ENCODE results near the gene TMEM250. TPM values are rescaled to one million over a fixed set of nuclear protein-coding genes. Genes with fewer than 3 reads are reported as not detected.

Gene TMEM250
- total RNA-seq, 1 experiment from 2014 or later = 37.5 TPM

- ATAC-seq (peak; percentile 66), DNase-seq (ENCODE audit: low read depth, low spot score) (peak; percentile 32)
- H3K9ac ChIP-seq (ENCODE audit: low read length) = peak overlapping the region; percentile 84
- intact Hi-C loops (cut with micrococcal nuclease) = no loop called here
- RAD21 ChIA-PET (ENCODE audit: low non-redundant PET in 1 of 2, low total read pairs in 2 of 2, uncharacterized antibody in 2 of 2, unreplicated experiment in 2 of 2) = interaction anchor here in 1 of 2 experiments (0.6 to 1.5 kb wide), 2 partner anchors 24 to 187 kb away, joined by 4 to 6 read pairs; partner anchors contain the start of gene CAMSAP1
- TF ChIP-seq CBX3 (IDR thresholded peaks at IDR 0.05; ENCODE audit: low read depth) (no peak), ZFX (IDR thresholded peaks at IDR 0.05) (peak; percentile 88), TCF7L2 (IDR thresholded peaks at IDR 0.05; ENCODE audit: borderline replicate concordance, extremely low read depth, insufficient read depth, insufficient read length) (no peak), POLR2AphosphoS5 (IDR thresholded peaks at IDR 0.05; ENCODE audit: low read depth, low read length) (peak; percentile 40; the same call in 1 of the 2 replicates), EZH2 (IDR thresholded peaks at IDR 0.05) (no peak)
- TF ChIP-seq, protein P1, sequence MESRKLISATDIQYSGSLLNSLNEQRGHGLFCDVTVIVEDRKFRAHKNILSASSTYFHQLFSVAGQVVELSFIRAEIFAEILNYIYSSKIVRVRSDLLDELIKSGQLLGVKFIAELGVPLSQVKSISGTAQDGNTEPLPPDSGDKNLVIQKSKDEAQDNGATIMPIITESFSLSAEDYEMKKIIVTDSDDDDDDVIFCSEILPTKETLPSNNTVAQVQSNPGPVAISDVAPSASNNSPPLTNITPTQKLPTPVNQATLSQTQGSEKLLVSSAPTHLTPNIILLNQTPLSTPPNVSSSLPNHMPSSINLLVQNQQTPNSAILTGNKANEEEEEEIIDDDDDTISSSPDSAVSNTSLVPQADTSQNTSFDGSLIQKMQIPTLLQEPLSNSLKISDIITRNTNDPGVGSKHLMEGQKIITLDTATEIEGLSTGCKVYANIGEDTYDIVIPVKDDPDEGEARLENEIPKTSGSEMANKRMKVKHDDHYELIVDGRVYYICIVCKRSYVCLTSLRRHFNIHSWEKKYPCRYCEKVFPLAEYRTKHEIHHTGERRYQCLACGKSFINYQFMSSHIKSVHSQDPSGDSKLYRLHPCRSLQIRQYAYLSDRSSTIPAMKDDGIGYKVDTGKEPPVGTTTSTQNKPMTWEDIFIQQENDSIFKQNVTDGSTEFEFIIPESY (IDR thresholded peaks at IDR 0.05; ENCODE audit: extremely low read depth, insufficient replicate concordance, low read length) = no peak
- TF ChIP-seq, protein P2, sequence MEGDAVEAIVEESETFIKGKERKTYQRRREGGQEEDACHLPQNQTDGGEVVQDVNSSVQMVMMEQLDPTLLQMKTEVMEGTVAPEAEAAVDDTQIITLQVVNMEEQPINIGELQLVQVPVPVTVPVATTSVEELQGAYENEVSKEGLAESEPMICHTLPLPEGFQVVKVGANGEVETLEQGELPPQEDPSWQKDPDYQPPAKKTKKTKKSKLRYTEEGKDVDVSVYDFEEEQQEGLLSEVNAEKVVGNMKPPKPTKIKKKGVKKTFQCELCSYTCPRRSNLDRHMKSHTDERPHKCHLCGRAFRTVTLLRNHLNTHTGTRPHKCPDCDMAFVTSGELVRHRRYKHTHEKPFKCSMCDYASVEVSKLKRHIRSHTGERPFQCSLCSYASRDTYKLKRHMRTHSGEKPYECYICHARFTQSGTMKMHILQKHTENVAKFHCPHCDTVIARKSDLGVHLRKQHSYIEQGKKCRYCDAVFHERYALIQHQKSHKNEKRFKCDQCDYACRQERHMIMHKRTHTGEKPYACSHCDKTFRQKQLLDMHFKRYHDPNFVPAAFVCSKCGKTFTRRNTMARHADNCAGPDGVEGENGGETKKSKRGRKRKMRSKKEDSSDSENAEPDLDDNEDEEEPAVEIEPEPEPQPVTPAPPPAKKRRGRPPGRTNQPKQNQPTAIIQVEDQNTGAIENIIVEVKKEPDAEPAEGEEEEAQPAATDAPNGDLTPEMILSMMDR (IDR thresholded peaks at IDR 0.05 in 2 of 3, conservative IDR thresholded peaks at IDR 0.05 in 1 of 3; ENCODE audit: borderline replicate concordance in 1 of 3, insufficient read depth in 1 of 3, low read depth in 2 of 3, low read length in 2 of 3) = no peak
- no TSS peak for BruUV-seq (replicated peaks)
- POLR2A ChIA-PET = interaction anchor here (1.3 kb wide), 1 partner anchor 15 kb away, joined by 7 read pairs; no protein-coding TSS in a partner anchor
- peak overlapping the region; percentile 97 for H3K27ac ChIP-seq (ENCODE audit: low read depth, low read length)
- peaks cover 54% of the 10 kb centered on the region for H3K79me2 ChIP-seq (ENCODE audit: insufficient read depth, low read length)
- H4K20me1 ChIP-seq (ENCODE audit: insufficient read depth) = no peaks in the 10 kb centered on the region
- H3K4me2 ChIP-seq (ENCODE audit: low read length) = peak overlapping the region; percentile 99
- peak overlapping the region; percentile 78 to 88 for H3K4me3 ChIP-seq (replicated peaks in 1 of 2; ENCODE audit: low read depth in 1 of 2, low read length in 2 of 2)
- no peaks in the 10 kb centered on the region for H3K9me2 ChIP-seq (ENCODE audit: insufficient read depth)
- H3K9me3 ChIP-seq (ENCODE audit: control insufficient read depth in 1 of 2, insufficient read depth in 1 of 2, low read depth in 1 of 2, low read length in 2 of 2) = no peaks in the 10 kb centered on the region
- H3K4me1 ChIP-seq (ENCODE audit: control insufficient read depth in 1 of 2, insufficient read depth in 2 of 2, low read length in 2 of 2) = peaks cover 34 to 54% of the 10 kb centered on the region in 2 experiments
- CTCF ChIA-PET = interaction anchor here (1.1 to 1.6 kb wide), 2 partner anchors 25 to 44 kb away, joined by 4 to 5 read pairs; no protein-coding TSS in a partner anchor
- H2AFZ ChIP-seq (ENCODE audit: low read depth, low read length, poor library complexity, severe bottlenecking) = no peak overlapping the region
- 0 out of 4 replicates have a peak, but pooled peaks cover 0 to 7% of the 10 kb centered on the region in 2 experiments for H3K36me3 ChIP-seq (ENCODE audit: control insufficient read depth in 1 of 2, insufficient read depth in 2 of 2, low read length in 2 of 2)
- H3K27me3 ChIP-seq (ENCODE audit: insufficient read depth, low read length) = no peaks in the 10 kb centered on the region
These were observed 24.4 kb downstream of the TMEM250 start for GRCh38 chr9:136093995-136094881.
